ENCODE measurements around the gene UBQLN2. TPM values are rescaled to one million over a fixed set of nuclear protein-coding genes. Genes with fewer than 3 reads are reported as not detected.

Gene UBQLN2
- total and polyA plus RNA-seq, 2 experiments from 2014 or later = 11.9 to 40.6 TPM

GRCh38 chrX:56600987-56601386, 37.6 kb downstream of the UBQLN2 start:
- Histone ChIP-seq H3K4me3 (no peak overlapping the region), H4K20me1 (ENCODE audit: insufficient read depth) (no peaks in the 10 kb centered on the region), H3K9ac (no peak overlapping the region), H3F3A (ENCODE audit: insufficient read depth) (no peaks in the 10 kb centered on the region), H3K4me1 (ENCODE audit: insufficient read depth) (no peaks in the 10 kb centered on the region), H3K79me2 (ENCODE audit: insufficient read depth) (no peaks in the 10 kb centered on the region), H3K9me3 (ENCODE audit: low read depth) (no peaks in the 10 kb centered on the region), H3K4me2 (ENCODE audit: unreplicated experiment) (no peak overlapping the region), H2AFZ (no peak overlapping the region), H3K9me2 (ENCODE audit: insufficient read depth) (no peaks in the 10 kb centered on the region), H3K27ac (no peak overlapping the region), H3K36me3 (ENCODE audit: low read depth) (no peaks in the 10 kb centered on the region), H3K27me3 (replicated peaks; ENCODE audit: insufficient read depth) (no peaks in the 10 kb centered on the region)
- WGBS, 2 experiments (ENCODE audit: low coverage in 1 of 2, low lambda C conversion rate in 2 of 2, missing lambda C conversion rate in 2 of 2) = 57 to 59% methylated on average over 3 of the region's 3 CpGs
- in situ Hi-C loops (cut with MboI) = no loop called here
- TF ChIP-seq EZH2phosphoT487 (IDR thresholded peaks at IDR 0.05; ENCODE audit: insufficient read depth, low read depth) = no peak
- TF ChIP-seq EZH2 (IDR thresholded peaks at IDR 0.05; ENCODE audit: insufficient read depth, poor library complexity, severe bottlenecking) = no peak
- DNase-seq = no peak

DNA sequence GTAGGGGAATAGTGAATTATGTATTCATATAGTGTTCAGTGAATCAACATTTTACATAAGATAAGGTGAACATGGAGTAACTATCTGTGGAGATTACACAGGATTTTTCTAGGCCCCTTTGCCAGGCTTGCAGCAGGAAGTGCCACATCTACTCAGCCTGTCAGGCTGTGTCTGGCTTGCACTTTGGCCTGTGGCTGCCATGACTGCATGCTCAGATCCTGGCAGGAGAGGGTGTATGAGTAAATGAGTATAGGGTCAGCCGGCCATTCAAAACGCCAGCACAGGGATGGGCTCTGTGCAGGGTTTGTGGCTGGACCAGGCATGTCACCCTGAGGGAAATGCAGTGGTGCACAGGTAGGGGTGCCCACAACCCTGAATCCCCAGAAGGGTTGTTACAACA, 51.9 kb downstream of the UBQLN2 start:
- no peak overlapping the region for H3K9ac ChIP-seq
- no peak overlapping the region for H3K4me3 ChIP-seq
- no peaks in the 10 kb centered on the region for H4K20me1 ChIP-seq (ENCODE audit: insufficient read depth)
- no peak overlapping the region for H3K27ac ChIP-seq
- no peaks in the 10 kb centered on the region for H3K9me3 ChIP-seq (ENCODE audit: low read depth)
- in situ Hi-C loops (cut with MboI) = no loop called here
- no peaks in the 10 kb centered on the region for H3K27me3 ChIP-seq (replicated peaks; ENCODE audit: insufficient read depth)
- no peaks in the 10 kb centered on the region for H3K36me3 ChIP-seq (ENCODE audit: low read depth)
- WGBS, 2 experiments (ENCODE audit: low coverage in 1 of 2, low lambda C conversion rate in 2 of 2, missing lambda C conversion rate in 2 of 2) = 62 to 72% methylated on average over 2 of the region's 2 CpGs
- H3K9me2 ChIP-seq (ENCODE audit: insufficient read depth) = no peaks in the 10 kb centered on the region
- TF ChIP-seq EZH2 (IDR thresholded peaks at IDR 0.05; ENCODE audit: insufficient read depth, poor library complexity, severe bottlenecking) = no peak
- TF ChIP-seq EZH2phosphoT487 (IDR thresholded peaks at IDR 0.05; ENCODE audit: insufficient read depth, low read depth) = no peak
- no peaks in the 10 kb centered on the region for H3K4me1 ChIP-seq (ENCODE audit: insufficient read depth)
- H3K79me2 ChIP-seq (ENCODE audit: insufficient read depth) = no peaks in the 10 kb centered on the region
- no peak overlapping the region for H3K4me2 ChIP-seq (ENCODE audit: unreplicated experiment)
- no peak for DNase-seq
- no peaks in the 10 kb centered on the region for H3F3A ChIP-seq (ENCODE audit: insufficient read depth)
- no peak overlapping the region for H2AFZ ChIP-seq

Other genes with a start within 250 kb of the UBQLN2 start
- 8.5 and 8.7 TPM in 2 replicates for gene NBDY, start 165.6 kb downstream of the UBQLN2 start, total RNA-seq (2014; rRNA removed; shearing (Covaris generic))
- 188 and 193 TPM in 2 replicates for gene NBDY, start 165.6 kb downstream of the UBQLN2 start, polyA plus RNA-seq (2016; fragmentation: Nextera tagmentation; extraction: Ambion mirVana)